EL (cell line): ENCODE results near the gene ATXN7.
A peak's percentile ranks its signal among the peaks of the same experiment; 100 is the strongest.

Source experiments
- DNase-seq: peaks from one replicate; pipeline ENCODE4 v3.0.0-alpha.2; 2016

ATXN7 gene

GRCh38 chr3:63937661-63938651 is 74.3 kb downstream of the ATXN7 start:
- DNase-seq: no peak

- DNase-seq: peak; percentile 26
Observed at GRCh38 chr3:63940389-63940757, 76.7 kb downstream of the ATXN7 start.

- DNase-seq: no peak
Observed at GRCh38 chr3:63942528-63942927, 78.9 kb downstream of the ATXN7 start.

GRCh38 chr3:63943678-63944077 is 80.0 kb downstream of the ATXN7 start:
- DNase-seq: no peak

- DNase-seq: no peak
Observed at GRCh38 chr3:63945558-63946096, 82.0 kb downstream of the ATXN7 start.

GRCh38 chr3:63946753-63947152 is 83.1 kb downstream of the ATXN7 start:
- no peak for DNase-seq

- no peak for DNase-seq
Observed at GRCh38 chr3:63947594-63947993, 83.9 kb downstream of the ATXN7 start.

- peak; percentile 62 for DNase-seq
Observed at GRCh38 chr3:63949005-63949404, 85.3 kb downstream of the ATXN7 start.

GRCh38 chr3:63950698-63951097 is 87.0 kb downstream of the ATXN7 start:
- peak; percentile 19 for DNase-seq

- no peak for DNase-seq
Observed at GRCh38 chr3:63951492-63952247, 88.0 kb downstream of the ATXN7 start.

GRCh38 chr3:63952248-63952594 is 88.6 kb downstream of the ATXN7 start:
- no peak for DNase-seq

- peak; percentile 43 for DNase-seq
Observed at GRCh38 chr3:63954182-63954581, 90.5 kb downstream of the ATXN7 start.

- no peak for DNase-seq
Observed at GRCh38 chr3:63955036-63955650, 91.5 kb downstream of the ATXN7 start.

- no peak for DNase-seq
Observed at GRCh38 chr3:63955830-63956545, 92.3 kb downstream of the ATXN7 start.

GRCh38 chr3:63959146-63959545 is 95.5 kb downstream of the ATXN7 start:
- no peak for DNase-seq

- DNase-seq: peak; percentile 72
Observed at GRCh38 chr3:63960048-63960711, 96.5 kb downstream of the ATXN7 start.

- DNase-seq: peak; percentile 21
Observed at GRCh38 chr3:63961891-63962290, 98.2 kb downstream of the ATXN7 start.

GRCh38 chr3:63963496-63963895 is 99.8 kb downstream of the ATXN7 start:
- no peak for DNase-seq

GRCh38 chr3:63964681-63965485 is 101.2 kb downstream of the ATXN7 start:
- no peak for DNase-seq

- DNase-seq: no peak
Observed at GRCh38 chr3:63966007-63966406, 102.3 kb downstream of the ATXN7 start.

GRCh38 chr3:63966871-63967270 is 103.2 kb downstream of the ATXN7 start:
- DNase-seq: no peak
